SH-SY5Y (cell line): ENCODE results near the gene MESP2.

Experiments
- GATA2 ChIP-seq: IDR thresholded peaks from 2 replicates; pipeline ENCODE4 v1.6.1; 2011; ENCODE audit warnings: mild to moderate bottlenecking, low read depth, low read length
- GATA3 ChIP-seq: IDR thresholded peaks from 2 replicates; pipeline ENCODE4 v1.6.1; 2011; ENCODE audit warnings: low read depth, mild to moderate bottlenecking, low read length, moderate library complexity

DNA sequence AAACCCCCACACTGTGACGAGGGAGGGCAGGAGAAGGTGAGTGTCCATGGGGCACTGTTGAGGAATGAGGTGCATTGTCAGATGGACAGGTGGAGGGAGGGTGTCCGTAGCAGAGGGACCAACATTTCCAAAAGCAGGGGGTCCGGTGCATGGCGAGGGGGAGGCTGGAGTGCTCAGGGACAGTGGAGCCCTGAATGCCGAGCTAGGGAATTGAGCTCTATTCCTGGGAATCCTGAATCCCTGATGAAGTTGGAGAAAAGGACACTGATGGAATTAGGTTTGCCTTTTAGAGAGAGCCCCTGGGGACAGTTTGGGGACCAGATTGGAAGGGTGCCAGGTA lies 46.4 kb downstream of the MESP2 start:
- TF ChIP-seq GATA2 (no peak), GATA3 (no peak)
